ENCODE results near the gene DLL4.
"Not testable (repeated sequence)": the region's sequence is repeated elsewhere in the genome, so short reads cannot be mapped to it uniquely, and the experiment has no call there.

The DLL4 gene

GRCh38 chr15:40961740-40962139, 32.6 kb downstream of the DLL4 start:
- not testable (repeated sequence) for DNase-seq

GRCh38 chr15:40962317-40962716, 33.2 kb downstream of the DLL4 start:
- not testable (repeated sequence) for DNase-seq

- no peak for DNase-seq
These were observed 34.1 kb downstream of the DLL4 start for GRCh38 chr15:40963201-40963600.

GRCh38 chr15:40964006-40964405, 34.9 kb downstream of the DLL4 start:
- DNase-seq, result no peak

- DNase-seq, result no peak
These were observed 35.5 kb downstream of the DLL4 start for GRCh38 chr15:40964634-40965033.

GRCh38 chr15:40968290-40969085, 39.3 kb downstream of the DLL4 start:
- DNase-seq, result no peak

- DNase-seq, result no peak
These were observed 40.2 kb downstream of the DLL4 start for GRCh38 chr15:40969363-40969762.

- DNase-seq, result no peak
These were observed 45.7 kb downstream of the DLL4 start for GRCh38 chr15:40974879-40975278.

GRCh38 chr15:40976819-40977218, 47.7 kb downstream of the DLL4 start:
- no peak for DNase-seq

GRCh38 chr15:40978141-40978540, 49.0 kb downstream of the DLL4 start:
- DNase-seq, result no peak

GRCh38 chr15:40978562-40978961, 49.4 kb downstream of the DLL4 start:
- no peak for DNase-seq

GRCh38 chr15:40981186-40981585, 52.0 kb downstream of the DLL4 start:
- no peak for DNase-seq

GRCh38 chr15:40982855-40983254, 53.7 kb downstream of the DLL4 start:
- no peak for DNase-seq

GRCh38 chr15:40984406-40984805, 55.3 kb downstream of the DLL4 start:
- DNase-seq, result no peak

- no peak for DNase-seq
These were observed 55.8 kb downstream of the DLL4 start for GRCh38 chr15:40984964-40985363.

- no peak for DNase-seq
These were observed 56.6 kb downstream of the DLL4 start for GRCh38 chr15:40985541-40986330.

- DNase-seq, result no peak
These were observed 57.7 kb downstream of the DLL4 start for GRCh38 chr15:40986820-40987219.

GRCh38 chr15:40988156-40988555, 59.0 kb downstream of the DLL4 start:
- no peak for DNase-seq
